Mesothelial cell of epicardium (in vitro differentiated cells): ENCODE results near the gene FOSB. TPM values are rescaled to one million over a fixed set of nuclear protein-coding genes. Genes with fewer than 3 reads are reported as not detected.

ENCODE experiments used
- DNase-seq, 2 experiments: peaks; one replicate each; pipeline ENCODE4 v3.0.0; 2021; ENCODE audit warnings: low spot score in 2 of 2; ENCODE audit not compliant: unreplicated experiment in 2 of 2
- H3K27ac Mint-ChIP-seq: 2 replicates; pipeline ENCODE4 v1.8.0; 2021; ENCODE audit warnings: mixed read lengths
- H3K27me3 Mint-ChIP-seq: 2 replicates; pipeline ENCODE4 v1.8.0; 2021; ENCODE audit warnings: low read depth, mixed read lengths
- H3K36me3 Mint-ChIP-seq: 2 replicates; pipeline ENCODE4 v1.8.0; 2021; ENCODE audit warnings: mixed read lengths
- H3K4me1 Mint-ChIP-seq: 2 replicates; pipeline ENCODE4 v1.8.0; 2021; ENCODE audit warnings: mixed read lengths
- H3K4me3 Mint-ChIP-seq: 2 replicates; pipeline ENCODE4 v1.8.0; 2021; ENCODE audit warnings: mild to moderate bottlenecking, moderate library complexity, mixed read lengths
- H3K9me3 Mint-ChIP-seq: 2 replicates; pipeline ENCODE4 v1.8.0; 2021; ENCODE audit warnings: mixed read lengths
- CTCF ChIP-seq: fragments of 200-600 bp; sonication (generic); IDR thresholded peaks from one replicate; pipeline ENCODE4 v1.5.0; 2021; ENCODE audit warnings: antibody characterized with exemption; ENCODE audit not compliant: unreplicated experiment
- total RNA-seq: library from RNA; stranded (reverse); gene quantifications from 3 replicates; pipeline ENCODE4 v1.2.1, GENCODE V29; 2021

The FOSB gene
- total RNA-seq, 1 donor from 2014 or later, result 272 TPM

- Mint-ChIP-seq H3K4me3 (peak overlapping the region; percentile 65), H3K27ac (peak overlapping the region; percentile 81), H3K9me3 (no peaks in the 10 kb centered on the region), H3K36me3 (no peaks in the 10 kb centered on the region), H3K27me3 (no peaks in the 10 kb centered on the region), H3K4me1 (peaks cover 26% of the 10 kb centered on the region)
- DNase-seq, result no peak
- no peak for TF ChIP-seq CTCF
Measured at GRCh38 chr19:45440259-45440638, 27.5 kb upstream of the FOSB start.

DNA sequence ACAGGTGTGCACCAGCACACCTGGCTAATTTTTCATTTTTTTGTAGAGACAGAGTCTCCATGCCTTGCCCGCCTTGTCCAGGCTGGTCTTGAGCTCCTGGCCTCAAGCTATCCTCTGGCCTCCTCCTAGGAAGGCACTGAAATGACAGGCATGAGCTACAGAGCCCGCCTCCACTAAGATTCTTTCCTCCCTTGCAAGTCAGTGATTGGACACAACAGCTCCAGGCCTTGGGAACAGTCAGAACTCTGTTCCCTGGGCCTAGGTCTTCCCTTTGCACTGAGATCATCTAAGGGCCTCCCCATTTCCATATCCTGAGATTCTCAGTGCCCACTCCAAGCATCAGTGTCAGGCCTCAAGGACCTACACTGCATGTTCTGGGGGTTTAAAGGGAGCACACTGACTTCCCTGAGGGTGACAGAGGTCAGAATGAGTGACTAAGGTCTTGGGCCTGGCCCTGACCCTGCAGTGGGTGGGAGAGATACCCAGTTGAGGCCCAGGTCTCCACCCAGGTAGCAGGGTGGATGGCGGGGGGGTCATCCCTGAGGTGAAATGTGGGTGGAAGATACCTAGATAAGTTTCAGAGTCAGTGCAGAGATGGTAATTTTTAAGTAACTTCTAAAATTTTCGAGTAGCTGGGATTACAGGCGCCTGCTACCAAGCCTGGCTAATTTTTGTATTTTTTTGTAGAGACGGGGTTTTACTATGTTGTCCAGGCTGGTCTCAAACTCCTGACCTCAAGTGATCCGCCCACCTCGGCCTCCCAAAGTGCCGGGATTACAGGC lies 26.7 kb upstream of the FOSB start:
- no peak for TF ChIP-seq CTCF
- Mint-ChIP-seq H3K9me3 (no peaks in the 10 kb centered on the region), H3K36me3 (no peaks in the 10 kb centered on the region), H3K27me3 (no peaks in the 10 kb centered on the region), H3K4me1 (peaks cover 26% of the 10 kb centered on the region), H3K27ac (peak overlapping the region; percentile 81), H3K4me3 (peak overlapping the region; percentile 65)
- DNase-seq, result no peak

- peak overlapping the region; percentile 97 for H3K27ac Mint-ChIP-seq
- H3K27me3 Mint-ChIP-seq, result no peaks in the 10 kb centered on the region
- H3K9me3 Mint-ChIP-seq, result no peaks in the 10 kb centered on the region
- no peaks in the 10 kb centered on the region for H3K36me3 Mint-ChIP-seq
- DNase-seq, result no peak
- TF ChIP-seq CTCF, result no peak
- H3K4me1 Mint-ChIP-seq, result peaks cover 26% of the 10 kb centered on the region
- H3K4me3 Mint-ChIP-seq, result peak overlapping the region; percentile 84
Measured at GRCh38 chr19:45442408-45442777, 25.4 kb upstream of the FOSB start.

DNA sequence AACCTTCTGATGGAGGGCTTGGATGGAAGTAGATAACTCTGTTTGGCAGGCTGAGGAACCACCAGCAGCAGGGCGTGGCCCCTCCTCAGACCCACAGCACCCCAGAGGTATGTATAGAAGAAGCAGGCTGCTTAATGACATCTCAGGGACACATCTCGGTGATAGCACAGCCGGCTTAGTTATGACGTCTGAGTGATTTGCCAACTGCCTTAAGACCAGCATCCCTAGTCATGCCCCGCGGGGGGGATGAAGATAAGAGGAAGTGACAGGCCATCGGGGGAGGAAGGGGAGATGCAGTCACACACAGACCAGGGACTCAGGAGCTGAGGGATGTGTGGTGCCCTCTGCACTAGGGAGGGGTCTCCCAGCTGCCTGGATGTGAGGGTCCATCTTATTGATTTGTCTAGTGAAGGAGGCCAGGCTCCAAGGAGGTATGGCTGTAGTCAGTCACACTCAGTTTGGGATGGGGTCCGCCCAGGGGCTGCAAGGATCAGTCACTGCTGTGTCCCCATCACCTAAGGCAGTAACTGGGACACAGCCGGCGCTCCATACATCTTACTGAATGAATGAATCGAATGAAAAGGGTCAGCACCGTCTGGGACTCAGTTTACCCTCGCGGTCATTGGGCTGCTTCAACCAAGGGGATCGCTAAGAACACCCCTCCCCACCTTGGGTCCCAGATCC lies 24.9 kb upstream of the FOSB start:
- TF ChIP-seq CTCF, result no peak
- H3K4me3 Mint-ChIP-seq, result peak overlapping the region; percentile 84
- no peaks in the 10 kb centered on the region for H3K36me3 Mint-ChIP-seq
- H3K9me3 Mint-ChIP-seq, result no peaks in the 10 kb centered on the region
- peaks cover 29% of the 10 kb centered on the region for H3K4me1 Mint-ChIP-seq
- no peak for DNase-seq
- peak overlapping the region; percentile 97 for H3K27ac Mint-ChIP-seq
- no peaks in the 10 kb centered on the region for H3K27me3 Mint-ChIP-seq

- DNase-seq, result peak; percentile 87 to 92
- Mint-ChIP-seq H3K27me3 (no peaks in the 10 kb centered on the region), H3K4me1 (peaks cover 31% of the 10 kb centered on the region), H3K36me3 (no peaks in the 10 kb centered on the region), H3K9me3 (no peaks in the 10 kb centered on the region), H3K4me3 (peak overlapping the region; percentile 84), H3K27ac (peak overlapping the region; percentile 97)
- TF ChIP-seq CTCF, result no peak
Measured at GRCh38 chr19:45443462-45444317, 24.1 kb upstream of the FOSB start.
